ENCODE data around the gene PRLR. TPM values are rescaled to one million over a fixed set of nuclear protein-coding genes. Genes with fewer than 3 reads are reported as not detected.

PRLR gene
- total and polyA plus RNA-seq, 4 donors = 3.5 to 44.5 (median 14.3) TPM

DNA sequence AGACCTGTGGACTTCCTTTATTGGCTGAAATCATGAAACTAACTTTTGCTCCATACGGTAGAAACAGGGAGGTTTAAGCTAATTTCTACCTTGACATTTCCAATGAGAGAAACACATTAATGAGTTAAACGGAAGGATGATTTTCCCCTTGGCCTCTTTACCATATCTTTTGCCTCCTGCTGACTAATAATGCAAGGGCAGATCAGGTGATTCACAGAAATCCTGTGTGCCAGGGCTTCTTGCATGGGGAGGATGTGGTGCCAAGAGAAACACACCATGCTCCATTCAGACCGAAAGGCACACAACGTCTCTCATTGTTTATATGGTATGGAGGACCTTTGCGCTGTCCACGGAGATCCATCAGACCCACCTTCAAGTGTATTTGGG is 17.4 kb upstream of the PRLR start:
- no peak for TF ChIP-seq REST (IDR thresholded peaks at IDR 0.05)
- TF ChIP-seq, protein P1, sequence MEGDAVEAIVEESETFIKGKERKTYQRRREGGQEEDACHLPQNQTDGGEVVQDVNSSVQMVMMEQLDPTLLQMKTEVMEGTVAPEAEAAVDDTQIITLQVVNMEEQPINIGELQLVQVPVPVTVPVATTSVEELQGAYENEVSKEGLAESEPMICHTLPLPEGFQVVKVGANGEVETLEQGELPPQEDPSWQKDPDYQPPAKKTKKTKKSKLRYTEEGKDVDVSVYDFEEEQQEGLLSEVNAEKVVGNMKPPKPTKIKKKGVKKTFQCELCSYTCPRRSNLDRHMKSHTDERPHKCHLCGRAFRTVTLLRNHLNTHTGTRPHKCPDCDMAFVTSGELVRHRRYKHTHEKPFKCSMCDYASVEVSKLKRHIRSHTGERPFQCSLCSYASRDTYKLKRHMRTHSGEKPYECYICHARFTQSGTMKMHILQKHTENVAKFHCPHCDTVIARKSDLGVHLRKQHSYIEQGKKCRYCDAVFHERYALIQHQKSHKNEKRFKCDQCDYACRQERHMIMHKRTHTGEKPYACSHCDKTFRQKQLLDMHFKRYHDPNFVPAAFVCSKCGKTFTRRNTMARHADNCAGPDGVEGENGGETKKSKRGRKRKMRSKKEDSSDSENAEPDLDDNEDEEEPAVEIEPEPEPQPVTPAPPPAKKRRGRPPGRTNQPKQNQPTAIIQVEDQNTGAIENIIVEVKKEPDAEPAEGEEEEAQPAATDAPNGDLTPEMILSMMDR (IDR thresholded peaks at IDR 0.05; ENCODE audit: low read depth, low read length, missing input control) = no peak
- no peaks in the 10 kb centered on the region for H3K36me3 ChIP-seq (ENCODE audit: control insufficient read depth in 4 of 4, insufficient read depth in 3 of 4, low read depth in 1 of 4, low read length in 3 of 4)
- no peak overlapping the region for H3K27ac ChIP-seq (ENCODE audit: low read depth in 1 of 2, low read length in 2 of 2)
- 89% methylated on average over 6 of the region's 6 CpGs for WGBS
- H3K9ac ChIP-seq (ENCODE audit: low read depth in 1 of 2, low read length in 2 of 2) = no peak overlapping the region
- no peaks in the 10 kb centered on the region for H3K4me1 ChIP-seq (ENCODE audit: control insufficient read depth in 4 of 4, insufficient read depth in 4 of 4, low read length in 3 of 4)
- no peak for DNase-seq (ENCODE audit: low spot score)
- no peak overlapping the region for H3K4me3 ChIP-seq (ENCODE audit: low read depth in 1 of 3, low read length in 3 of 3)
- H3K27me3 ChIP-seq (ENCODE audit: control insufficient read depth in 4 of 4, insufficient read depth in 4 of 4, low read length in 3 of 4) = no peaks in the 10 kb centered on the region
- no peaks in the 10 kb centered on the region for H3K9me3 ChIP-seq (ENCODE audit: control insufficient read depth in 4 of 4, low read length in 3 of 4)

GRCh38 chr5:35246900-35247647 is 16.8 kb upstream of the PRLR start:
- no peaks in the 10 kb centered on the region for H3K36me3 ChIP-seq (ENCODE audit: control insufficient read depth in 4 of 4, insufficient read depth in 3 of 4, low read depth in 1 of 4, low read length in 3 of 4)
- H3K4me3 ChIP-seq (ENCODE audit: low read depth in 1 of 3, low read length in 3 of 3) = no peak overlapping the region
- no peaks in the 10 kb centered on the region for H3K27me3 ChIP-seq (ENCODE audit: control insufficient read depth in 4 of 4, insufficient read depth in 4 of 4, low read length in 3 of 4)
- H3K27ac ChIP-seq (ENCODE audit: low read depth in 1 of 2, low read length in 2 of 2) = no peak overlapping the region
- H3K4me1 ChIP-seq (ENCODE audit: control insufficient read depth in 4 of 4, insufficient read depth in 4 of 4, low read length in 3 of 4) = no peaks in the 10 kb centered on the region
- DNase-seq (ENCODE audit: low spot score) = no peak
- H3K9ac ChIP-seq (ENCODE audit: low read depth in 1 of 2, low read length in 2 of 2) = no peak overlapping the region
- no peaks in the 10 kb centered on the region for H3K9me3 ChIP-seq (ENCODE audit: control insufficient read depth in 4 of 4, low read length in 3 of 4)
- TF ChIP-seq, protein P2, sequence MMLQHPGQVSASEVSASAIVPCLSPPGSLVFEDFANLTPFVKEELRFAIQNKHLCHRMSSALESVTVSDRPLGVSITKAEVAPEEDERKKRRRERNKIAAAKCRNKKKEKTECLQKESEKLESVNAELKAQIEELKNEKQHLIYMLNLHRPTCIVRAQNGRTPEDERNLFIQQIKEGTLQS (IDR thresholded peaks at IDR 0.05) = no peak
- TF ChIP-seq EGR1 (IDR thresholded peaks at IDR 0.05; ENCODE audit: low read depth in 2 of 2) (no peak), HNF4A (conservative IDR thresholded peaks at IDR 0.05) (no peak), FOXA2 (IDR thresholded peaks at IDR 0.05) (no peak), SP1 (IDR thresholded peaks at IDR 0.05) (no peak), FOXA1 (IDR thresholded peaks at IDR 0.05) (no peak), HNF4G (IDR thresholded peaks at IDR 0.05) (no peak), GABPA (IDR thresholded peaks at IDR 0.05 in 1 of 2, conservative IDR thresholded peaks at IDR 0.05 in 1 of 2) (no peak), RAD21 (IDR thresholded peaks at IDR 0.05) (no peak), JUND (IDR thresholded peaks at IDR 0.05) (no peak), RXRA (IDR thresholded peaks at IDR 0.05) (no peak), YY1 (IDR thresholded peaks at IDR 0.05) (no peak)
- TF ChIP-seq, protein P1 (IDR thresholded peaks at IDR 0.05; ENCODE audit: low read depth, low read length, missing input control) = no peak
- TF ChIP-seq, protein P3, sequence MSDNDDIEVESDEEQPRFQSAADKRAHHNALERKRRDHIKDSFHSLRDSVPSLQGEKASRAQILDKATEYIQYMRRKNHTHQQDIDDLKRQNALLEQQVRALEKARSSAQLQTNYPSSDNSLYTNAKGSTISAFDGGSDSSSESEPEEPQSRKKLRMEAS (IDR thresholded peaks at IDR 0.05) = no peak
- 61% methylated on average over 7 of the region's 7 CpGs for WGBS

All from liver (tissue), 9 donors.